Ishikawa (cell line): ENCODE results near the gene CDK12.

Experiments
- CEBPB ChIP-seq: IDR thresholded peaks from 2 replicates; pipeline ENCODE4 v1.6.1; 2012
- CREB1 ChIP-seq: IDR thresholded peaks from 2 replicates; pipeline ENCODE4 v1.6.1; 2012; ENCODE audit warnings: low read depth
- EGR1 ChIP-seq: IDR thresholded peaks from 2 replicates; pipeline ENCODE4 v1.6.1; 2012
- EP300 ChIP-seq: IDR thresholded peaks from 2 replicates; pipeline ENCODE4 v1.6.1; 2012; ENCODE audit warnings: borderline replicate concordance
- FOXM1 ChIP-seq: IDR thresholded peaks from 2 replicates; pipeline ENCODE4 v1.6.1; 2012; ENCODE audit warnings: low read depth, borderline replicate concordance
- MAX ChIP-seq: IDR thresholded peaks from 2 replicates; pipeline ENCODE4 v1.6.1; 2012
- NFIC ChIP-seq: IDR thresholded peaks from 2 replicates; pipeline ENCODE4 v1.6.1; 2012
- RAD21 ChIP-seq: IDR thresholded peaks from 2 replicates; pipeline ENCODE4 v1.6.1; 2012; ENCODE audit warnings: low read depth
- TAF1 ChIP-seq: IDR thresholded peaks from 2 replicates; pipeline ENCODE4 v1.6.1; 2012; ENCODE audit warnings: low read depth, mild to moderate bottlenecking
- TCF12 ChIP-seq: IDR thresholded peaks from 2 replicates; pipeline ENCODE4 v1.6.1; 2012; ENCODE audit warnings: low read depth
- TEAD4 ChIP-seq: IDR thresholded peaks from 2 replicates; pipeline ENCODE4 v1.6.1; 2012
- YY1 ChIP-seq: IDR thresholded peaks from 2 replicates; pipeline ENCODE4 v1.6.1; 2012; ENCODE audit warnings: low read depth
- ZBTB7A ChIP-seq: IDR thresholded peaks from 2 replicates; pipeline ENCODE4 v1.6.1; 2012; ENCODE audit warnings: low read depth
- TF ChIP-seq, protein P1 (sequence below): IDR thresholded peaks from 2 replicates; pipeline ENCODE4 v1.6.1; 2012; ENCODE audit warnings: low read depth, mild to moderate bottlenecking
- TF ChIP-seq, protein P2 (sequence below): IDR thresholded peaks from 2 replicates; pipeline ENCODE4 v1.6.1; 2012

Gene CDK12

DNA sequence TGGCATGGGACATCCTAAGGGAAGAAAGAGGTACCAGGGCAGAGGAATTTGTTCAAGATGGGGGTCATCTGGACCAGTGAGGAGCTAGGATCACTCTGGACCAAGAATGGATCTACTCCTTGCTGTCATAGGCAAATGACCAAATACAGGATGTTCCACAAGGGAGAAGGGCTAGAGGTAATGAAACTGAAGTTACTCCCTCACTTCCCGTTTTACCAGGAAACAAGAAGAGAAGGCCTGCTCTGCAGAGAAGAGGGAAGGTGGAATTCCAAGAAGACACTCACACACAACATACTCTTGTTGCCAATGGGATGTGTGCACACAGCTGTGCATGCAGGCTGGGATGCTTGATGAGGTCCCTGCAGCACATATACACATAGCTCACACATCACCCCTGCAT, 107.8 kb downstream of the CDK12 start:
- TF ChIP-seq TAF1 (no peak), EGR1 (no peak)

DNA sequence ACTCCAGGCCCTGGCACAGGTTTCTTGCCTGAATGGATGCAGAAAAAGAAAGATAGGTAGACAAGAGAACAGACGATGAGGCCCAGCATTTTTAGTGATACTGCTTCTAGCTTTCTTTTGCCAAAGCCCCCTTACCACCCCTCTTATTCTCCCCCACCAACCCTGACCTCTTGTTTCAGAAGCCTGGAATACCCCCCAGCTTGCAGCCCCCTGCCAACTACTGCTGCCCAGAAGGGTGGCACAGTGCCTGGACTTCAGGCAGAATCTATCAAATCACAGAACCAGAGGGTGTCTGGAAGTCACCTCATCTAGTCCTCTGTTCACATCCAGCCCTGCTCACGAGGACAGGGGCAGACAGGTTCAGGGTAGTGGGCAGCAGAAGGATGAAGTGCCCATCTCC, 110.8 kb downstream of the CDK12 start:
- TF ChIP-seq TEAD4: no peak
- no peak for TF ChIP-seq ZBTB7A
- TF ChIP-seq TAF1: no peak
- no peak for TF ChIP-seq EGR1
- no peak for TF ChIP-seq CREB1
- no peak for TF ChIP-seq CEBPB

- TF ChIP-seq NFIC (peak; percentile 57), YY1 (peak; percentile 54; the same call in 1 of the 2 replicates), EGR1 (peak; percentile 39), RAD21 (no peak), TCF12 (no peak), MAX (peak; percentile 18), FOXM1 (no peak), CREB1 (no peak), TEAD4 (no peak), TAF1 (0 out of 2 replicates have a peak, but pooled peaks have one; percentile 42), EP300 (peak; percentile 19; the same call in 1 of the 2 replicates), CEBPB (no peak), ZBTB7A (peak; percentile 97)
- TF ChIP-seq, protein P1, sequence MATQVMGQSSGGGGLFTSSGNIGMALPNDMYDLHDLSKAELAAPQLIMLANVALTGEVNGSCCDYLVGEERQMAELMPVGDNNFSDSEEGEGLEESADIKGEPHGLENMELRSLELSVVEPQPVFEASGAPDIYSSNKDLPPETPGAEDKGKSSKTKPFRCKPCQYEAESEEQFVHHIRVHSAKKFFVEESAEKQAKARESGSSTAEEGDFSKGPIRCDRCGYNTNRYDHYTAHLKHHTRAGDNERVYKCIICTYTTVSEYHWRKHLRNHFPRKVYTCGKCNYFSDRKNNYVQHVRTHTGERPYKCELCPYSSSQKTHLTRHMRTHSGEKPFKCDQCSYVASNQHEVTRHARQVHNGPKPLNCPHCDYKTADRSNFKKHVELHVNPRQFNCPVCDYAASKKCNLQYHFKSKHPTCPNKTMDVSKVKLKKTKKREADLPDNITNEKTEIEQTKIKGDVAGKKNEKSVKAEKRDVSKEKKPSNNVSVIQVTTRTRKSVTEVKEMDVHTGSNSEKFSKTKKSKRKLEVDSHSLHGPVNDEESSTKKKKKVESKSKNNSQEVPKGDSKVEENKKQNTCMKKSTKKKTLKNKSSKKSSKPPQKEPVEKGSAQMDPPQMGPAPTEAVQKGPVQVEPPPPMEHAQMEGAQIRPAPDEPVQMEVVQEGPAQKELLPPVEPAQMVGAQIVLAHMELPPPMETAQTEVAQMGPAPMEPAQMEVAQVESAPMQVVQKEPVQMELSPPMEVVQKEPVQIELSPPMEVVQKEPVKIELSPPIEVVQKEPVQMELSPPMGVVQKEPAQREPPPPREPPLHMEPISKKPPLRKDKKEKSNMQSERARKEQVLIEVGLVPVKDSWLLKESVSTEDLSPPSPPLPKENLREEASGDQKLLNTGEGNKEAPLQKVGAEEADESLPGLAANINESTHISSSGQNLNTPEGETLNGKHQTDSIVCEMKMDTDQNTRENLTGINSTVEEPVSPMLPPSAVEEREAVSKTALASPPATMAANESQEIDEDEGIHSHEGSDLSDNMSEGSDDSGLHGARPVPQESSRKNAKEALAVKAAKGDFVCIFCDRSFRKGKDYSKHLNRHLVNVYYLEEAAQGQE: no peak
- TF ChIP-seq, protein P2, sequence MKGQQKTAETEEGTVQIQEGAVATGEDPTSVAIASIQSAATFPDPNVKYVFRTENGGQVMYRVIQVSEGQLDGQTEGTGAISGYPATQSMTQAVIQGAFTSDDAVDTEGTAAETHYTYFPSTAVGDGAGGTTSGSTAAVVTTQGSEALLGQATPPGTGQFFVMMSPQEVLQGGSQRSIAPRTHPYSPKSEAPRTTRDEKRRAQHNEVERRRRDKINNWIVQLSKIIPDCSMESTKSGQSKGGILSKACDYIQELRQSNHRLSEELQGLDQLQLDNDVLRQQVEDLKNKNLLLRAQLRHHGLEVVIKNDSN: peak; percentile 90
Measured at GRCh38 chr17:39573447-39574298, 112.4 kb downstream of the CDK12 start.

DNA sequence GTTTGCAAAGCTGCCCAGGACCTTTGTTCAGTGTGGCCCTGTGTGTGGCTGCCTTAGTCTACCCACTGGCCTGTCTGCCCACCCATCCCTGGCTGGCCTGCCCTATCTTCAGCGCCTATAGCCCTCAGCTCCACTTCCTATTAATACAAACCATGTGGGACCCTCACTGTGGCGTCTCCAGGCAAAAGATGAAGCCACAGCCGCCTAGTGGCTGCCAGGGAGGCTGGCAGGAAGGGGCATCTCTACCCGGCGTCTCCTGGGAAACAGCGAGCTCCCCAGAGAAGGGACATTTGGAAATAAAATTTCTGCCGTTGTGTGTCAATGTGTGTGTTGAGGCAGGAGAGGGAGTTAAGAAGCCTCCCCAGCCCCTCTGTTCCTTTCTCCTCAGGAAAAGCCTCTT, 114.9 kb downstream of the CDK12 start:
- TF ChIP-seq MAX (no peak), TCF12 (no peak), YY1 (no peak), NFIC (no peak), EP300 (no peak), TEAD4 (no peak), EGR1 (no peak), CEBPB (no peak), ZBTB7A (no peak), RAD21 (no peak), FOXM1 (no peak)
- TF ChIP-seq, protein P1: no peak
- TF ChIP-seq, protein P2: no peak

- TF ChIP-seq TEAD4 (no peak), NFIC (no peak), CEBPB (no peak), TCF12 (no peak), EGR1 (no peak), YY1 (no peak), CREB1 (no peak), EP300 (no peak), ZBTB7A (no peak), TAF1 (no peak), FOXM1 (no peak), MAX (no peak), RAD21 (no peak)
- TF ChIP-seq, protein P1: no peak
- TF ChIP-seq, protein P2: no peak
Measured at GRCh38 chr17:39578272-39578671, 117.0 kb downstream of the CDK12 start.
